Endothelial cell of umbilical vein (primary cell): ENCODE data around the gene SPAM1. TPM values are rescaled to one million over a fixed set of nuclear protein-coding genes. Genes with fewer than 3 reads are reported as not detected.

Experiments
- BruUV-seq: library from RNA; stranded (reverse); fragments of 400-500 nt; replicated peaks from 2 replicates; lab custom pipeline; 2021; lab: Mats Ljungman, UMichigan
- CTCF ChIA-PET: fragments of 300-600, 350-600 bp; sonication (Branson Sonifier 250); formaldehyde crosslinking; loops from one replicate; lab custom pipeline; 2021; ENCODE audit warnings: antibody characterized with exemption, inconsistent platforms; lab: Charles Lee
- POLR2A ChIA-PET: fragments of 300-600, 350-600 bp; sonication (Branson Sonifier 250); formaldehyde crosslinking; loops from one replicate; lab custom pipeline; 2021; ENCODE audit warnings: antibody characterized with exemption, inconsistent platforms; lab: Charles Lee
- DNase-seq: peaks from one replicate; pipeline ENCODE4 v3.0.0-alpha.2; 2011; ENCODE audit warnings: low read depth, low spot score
- FAIRE-seq: peaks from 2 replicates; lab custom pipeline; 2011; peaks lifted over from hg19 to GRCh38; lab: Jason Lieb, UNC
- H2AFZ ChIP-seq: 2 replicates; pipeline ENCODE4 v1.6.0; 2012; ENCODE audit warnings: low read depth, low read length, control low read depth, inconsistent platforms
- H3K27ac ChIP-seq: 2 replicates; pipeline ENCODE4 v1.5.1; 2011; ENCODE audit warnings: low read depth, mild to moderate bottlenecking, control low read depth, low read length, moderate library complexity; ENCODE audit not compliant: insufficient read depth
- H3K27me3 ChIP-seq, 2 experiments: 2 replicates each; pipeline versions ENCODE4 v1.6.0 to v1.6.1; 2011; ENCODE audit warnings: low read length in 2 of 2, mixed read lengths in 1 of 2; ENCODE audit not compliant: control insufficient read depth in 2 of 2, insufficient read depth in 2 of 2
- H3K36me3 ChIP-seq, 2 experiments: 2 replicates in 1 of 2; 3 replicates in 1 of 2; pipeline ENCODE4 v1.5.1; 2011; ENCODE audit warnings: low read length in 2 of 2, mild to moderate bottlenecking in 1 of 2, moderate library complexity in 1 of 2; ENCODE audit not compliant: control insufficient read depth in 2 of 2, insufficient read depth in 2 of 2; ENCODE audit errors: extremely low read depth in 1 of 2
- H3K4me1 ChIP-seq: 3 replicates; pipeline ENCODE4 v1.5.1; 2011; ENCODE audit warnings: mild to moderate bottlenecking, low read length; ENCODE audit not compliant: control insufficient read depth, insufficient read depth; ENCODE audit errors: extremely low read depth
- H3K4me2 ChIP-seq: 2 replicates; pipeline ENCODE4 v1.6.1; 2011; ENCODE audit warnings: low read length, control low read depth, mixed read lengths; ENCODE audit not compliant: insufficient read depth
- H3K4me3 ChIP-seq, 3 experiments: fragments of 200-600 bp in 1 of 3; sonication (generic), shearing (Covaris generic) in 1 of 3; replicated peaks in 1 of 3; 2 replicates each; pipeline ENCODE4 v1.5.1; 2011 to 2016; ENCODE audit warnings: control low read depth in 3 of 3, low read length in 3 of 3, mild to moderate bottlenecking in 2 of 3, inconsistent platforms in 1 of 3, low read depth in 1 of 3, moderate library complexity in 1 of 3; ENCODE audit not compliant: insufficient read depth in 1 of 3
- H3K79me2 ChIP-seq: 2 replicates; pipeline ENCODE4 v1.6.0; 2012; ENCODE audit warnings: low read length, inconsistent platforms; ENCODE audit not compliant: control insufficient read depth, insufficient read depth
- H3K9ac ChIP-seq: replicated peaks from 2 replicates; pipeline ENCODE3; 2011; ENCODE audit warnings: low read length, control low read depth; ENCODE audit not compliant: insufficient read depth; ENCODE audit errors: extremely low read depth
- H3K9me1 ChIP-seq: replicated peaks from 3 replicates; pipeline ENCODE4 v1.6.0; 2011; ENCODE audit warnings: mild to moderate bottlenecking, low read length; ENCODE audit not compliant: control insufficient read depth, insufficient read depth; ENCODE audit errors: extremely low read depth
- H3K9me3 ChIP-seq: replicated peaks from 2 replicates; pipeline ENCODE4 v1.5.1; 2012; ENCODE audit warnings: low read length, inconsistent platforms; ENCODE audit not compliant: control insufficient read depth, insufficient read depth
- H4K20me1 ChIP-seq: replicated peaks from 2 replicates; pipeline ENCODE3; 2011; ENCODE audit warnings: mild to moderate bottlenecking, low read length; ENCODE audit not compliant: control insufficient read depth, insufficient read depth; ENCODE audit errors: extremely low read depth
- EZH2 ChIP-seq: IDR thresholded peaks from 2 replicates; pipeline ENCODE4 v1.6.1; 2012; ENCODE audit warnings: borderline replicate concordance, low read depth, mild to moderate bottlenecking, moderate library complexity, low read length, inconsistent platforms; ENCODE audit not compliant: severe bottlenecking
- FOS ChIP-seq: IDR thresholded peaks from 2 replicates; pipeline ENCODE4 v1.6.1; 2011; ENCODE audit warnings: mild to moderate bottlenecking, low read length, moderate library complexity, borderline replicate concordance; ENCODE audit not compliant: insufficient read depth
- GATA2 ChIP-seq: IDR thresholded peaks from 2 replicates; pipeline ENCODE4 v1.7.0; 2011; ENCODE audit warnings: low read depth, mild to moderate bottlenecking, moderate library complexity, mixed read lengths, low read length; ENCODE audit not compliant: insufficient read length, insufficient read depth
- MAX ChIP-seq: IDR thresholded peaks from 2 replicates; pipeline ENCODE4 v1.6.1; 2011; ENCODE audit not compliant: insufficient read depth, insufficient read length
- MYC ChIP-seq: IDR thresholded peaks from one replicate; pipeline ENCODE4 v1.6.1; 2011; ENCODE audit warnings: mild to moderate bottlenecking, low read depth, low read length
- POLR2A ChIP-seq: IDR thresholded peaks from 2 replicates; pipeline ENCODE4 v1.6.1; 2012; ENCODE audit warnings: low read depth, mild to moderate bottlenecking, control low read depth, low read length
- POLR2AphosphoS5 ChIP-seq: IDR thresholded peaks from 2 replicates; pipeline ENCODE4 v1.6.1; 2012; ENCODE audit warnings: low read depth, mild to moderate bottlenecking, control low read depth, low read length, moderate library complexity; ENCODE audit not compliant: insufficient read depth
- dilution Hi-C: fragments of 300-500 bp; cut with MboI; formaldehyde crosslinking; loops from one replicate; pipeline ENCODE4 v1.15.0; 2019; ENCODE audit warnings: low sequenced_read_pairs; ENCODE audit not compliant: extremely low pct_ligation_motif_present
- intact Hi-C: fragments of 100-400 bp; cut with micrococcal nuclease; formaldehyde crosslinking; loops from one replicate; pipeline ENCODE4 v1.10.0; 2022
- polyA plus RNA-seq, 4 experiments: library from polyadenylated mRNA; depleted of rRNA in 3 of 4; stranded (reverse) in 3 of 4; unstranded in 1 of 4; fragments of >200 nt; gene quantifications; 2 replicates each; pipeline versions ENCODE4 v1.2.1 to v1.2.3, GENCODE V29; 2011 to 2012; ENCODE audit warnings: missing spikeins in 1 of 4
- total RNA-seq: library from RNA; stranded (reverse); gene quantifications from 2 replicates; pipeline ENCODE4 v1.2.3, GENCODE V29; 2021
- TF ChIP-seq, protein P1 (sequence below), 2 donors: IDR thresholded peaks; 1 replicate in 1 of 2; 2 replicates in 1 of 2; pipeline ENCODE4 v1.5.1; 2011; ENCODE audit warnings: low read length in 2 of 2, mild to moderate bottlenecking in 2 of 2, moderate library complexity in 2 of 2, control low read depth in 1 of 2, inconsistent platforms in 1 of 2, low read depth in 1 of 2; ENCODE audit not compliant: insufficient read depth in 1 of 2; ENCODE audit errors: extremely low read depth in 1 of 2

SPAM1 gene
- total and polyA plus RNA-seq, 2 donors (not counting 3 experiments of a cell fraction or from before 2014, with no cell fraction given) = not detected

- intact Hi-C loops = no loop called here
- Histone ChIP-seq H3K4me1 (no peaks in the 10 kb centered on the region), H2AFZ (no peak overlapping the region), H4K20me1 (no peaks in the 10 kb centered on the region), H3K79me2 (no peaks in the 10 kb centered on the region), H3K9ac (no peak overlapping the region), H3K9me1 (no peaks in the 10 kb centered on the region), H3K4me2 (no peak overlapping the region), H3K9me3 (no peaks in the 10 kb centered on the region), H3K36me3 (no peaks in the 10 kb centered on the region), H3K27ac (no peak overlapping the region), H3K27me3 (no peaks in the 10 kb centered on the region), H3K4me3 (no peak overlapping the region)
- DNase-seq = no peak
- dilution Hi-C loops = no loop called here
- ChIA-PET CTCF (no interaction called here), POLR2A (no interaction called here)
- no TSS peak for BruUV-seq
- FAIRE-seq = no peak
- no peak for TF ChIP-seq POLR2AphosphoS5
- no peak for TF ChIP-seq MYC
- TF ChIP-seq FOS = no peak
Measured at GRCh38 chr7:123987445-123987844, 62.4 kb downstream of the SPAM1 start.

GRCh38 chr7:123992913-123993518, 68.0 kb downstream of the SPAM1 start:
- no TSS peak for BruUV-seq
- Histone ChIP-seq H2AFZ (no peak overlapping the region), H3K9ac (no peak overlapping the region), H3K27me3 (no peaks in the 10 kb centered on the region), H3K36me3 (no peaks in the 10 kb centered on the region), H4K20me1 (no peaks in the 10 kb centered on the region), H3K4me2 (no peak overlapping the region), H3K4me3 (no peak overlapping the region), H3K79me2 (no peaks in the 10 kb centered on the region), H3K9me1 (no peaks in the 10 kb centered on the region), H3K9me3 (no peaks in the 10 kb centered on the region), H3K4me1 (no peaks in the 10 kb centered on the region), H3K27ac (no peak overlapping the region)
- FAIRE-seq (no peak), DNase-seq (no peak)
- dilution Hi-C loops (no loop called here), intact Hi-C loops (no loop called here)
- CTCF ChIA-PET = interaction anchor here (1.3 kb wide), 1 partner anchor 15 kb away, joined by 3 read pairs; no protein-coding TSS in a partner anchor
- POLR2A ChIA-PET = no interaction called here
- TF ChIP-seq GATA2 (no peak), EZH2 (no peak), MYC (no peak), FOS (no peak), POLR2A (no peak), MAX (no peak)
- TF ChIP-seq, protein P1, sequence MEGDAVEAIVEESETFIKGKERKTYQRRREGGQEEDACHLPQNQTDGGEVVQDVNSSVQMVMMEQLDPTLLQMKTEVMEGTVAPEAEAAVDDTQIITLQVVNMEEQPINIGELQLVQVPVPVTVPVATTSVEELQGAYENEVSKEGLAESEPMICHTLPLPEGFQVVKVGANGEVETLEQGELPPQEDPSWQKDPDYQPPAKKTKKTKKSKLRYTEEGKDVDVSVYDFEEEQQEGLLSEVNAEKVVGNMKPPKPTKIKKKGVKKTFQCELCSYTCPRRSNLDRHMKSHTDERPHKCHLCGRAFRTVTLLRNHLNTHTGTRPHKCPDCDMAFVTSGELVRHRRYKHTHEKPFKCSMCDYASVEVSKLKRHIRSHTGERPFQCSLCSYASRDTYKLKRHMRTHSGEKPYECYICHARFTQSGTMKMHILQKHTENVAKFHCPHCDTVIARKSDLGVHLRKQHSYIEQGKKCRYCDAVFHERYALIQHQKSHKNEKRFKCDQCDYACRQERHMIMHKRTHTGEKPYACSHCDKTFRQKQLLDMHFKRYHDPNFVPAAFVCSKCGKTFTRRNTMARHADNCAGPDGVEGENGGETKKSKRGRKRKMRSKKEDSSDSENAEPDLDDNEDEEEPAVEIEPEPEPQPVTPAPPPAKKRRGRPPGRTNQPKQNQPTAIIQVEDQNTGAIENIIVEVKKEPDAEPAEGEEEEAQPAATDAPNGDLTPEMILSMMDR (IDR thresholded peaks at IDR 0.05; ENCODE audit: extremely low read depth in 1 of 2, insufficient read depth in 1 of 2, low read depth in 1 of 2, low read length in 2 of 2) = no peak
